Mammary epithelial cell (primary cell): ENCODE data around the gene RAET1E.

Source experiments
- EZH2 ChIP-seq: IDR thresholded peaks from 2 replicates; pipeline ENCODE4 v1.6.1; 2012; ENCODE audit warnings: low read length, inconsistent platforms, borderline replicate concordance
- TF ChIP-seq, protein P1 (sequence below), 2 donors: IDR thresholded peaks in 1 of 2; conservative IDR thresholded peaks in 1 of 2; 2 replicates each; pipeline ENCODE4 v1.5.1; 2011 to 2012; ENCODE audit warnings: inconsistent platforms in 2 of 2, low read length in 2 of 2, mild to moderate bottlenecking in 2 of 2, control low read depth in 1 of 2, low read depth in 1 of 2; ENCODE audit not compliant: insufficient read depth in 1 of 2; ENCODE audit errors: extremely low read depth in 1 of 2

DNA sequence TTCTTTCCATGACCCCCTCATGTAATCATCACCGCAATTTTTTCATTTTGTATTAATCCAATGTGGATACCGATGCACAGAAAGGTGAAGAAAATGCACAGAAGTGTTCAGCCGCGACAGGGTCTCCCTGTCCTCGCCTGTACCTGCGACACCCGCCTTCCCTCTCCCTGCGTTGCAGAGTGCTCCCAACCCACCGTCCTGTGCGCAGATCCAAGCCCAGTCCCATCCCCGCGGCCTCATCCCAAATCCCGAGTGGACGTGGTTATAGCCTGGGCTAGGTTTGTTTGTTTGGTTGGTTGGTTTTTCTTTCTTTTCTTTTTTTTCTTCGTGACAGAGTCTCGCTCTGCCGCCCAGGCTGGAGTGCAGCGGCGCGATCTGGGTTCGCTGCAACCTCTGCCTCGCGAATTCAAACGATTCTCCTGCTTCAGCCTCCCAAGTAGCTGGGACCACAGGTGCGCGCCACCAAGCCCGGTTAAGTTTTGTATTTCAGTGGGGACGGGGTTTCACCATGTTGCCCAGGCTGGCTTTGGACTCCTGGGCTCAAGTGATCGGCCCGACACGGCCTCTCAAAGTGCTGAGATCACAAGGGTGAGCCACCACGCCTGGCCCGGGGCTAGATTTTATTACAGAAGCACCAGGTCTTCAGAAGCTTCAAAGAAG lies 25.5 kb upstream of the RAET1E start:
- TF ChIP-seq, protein P1, sequence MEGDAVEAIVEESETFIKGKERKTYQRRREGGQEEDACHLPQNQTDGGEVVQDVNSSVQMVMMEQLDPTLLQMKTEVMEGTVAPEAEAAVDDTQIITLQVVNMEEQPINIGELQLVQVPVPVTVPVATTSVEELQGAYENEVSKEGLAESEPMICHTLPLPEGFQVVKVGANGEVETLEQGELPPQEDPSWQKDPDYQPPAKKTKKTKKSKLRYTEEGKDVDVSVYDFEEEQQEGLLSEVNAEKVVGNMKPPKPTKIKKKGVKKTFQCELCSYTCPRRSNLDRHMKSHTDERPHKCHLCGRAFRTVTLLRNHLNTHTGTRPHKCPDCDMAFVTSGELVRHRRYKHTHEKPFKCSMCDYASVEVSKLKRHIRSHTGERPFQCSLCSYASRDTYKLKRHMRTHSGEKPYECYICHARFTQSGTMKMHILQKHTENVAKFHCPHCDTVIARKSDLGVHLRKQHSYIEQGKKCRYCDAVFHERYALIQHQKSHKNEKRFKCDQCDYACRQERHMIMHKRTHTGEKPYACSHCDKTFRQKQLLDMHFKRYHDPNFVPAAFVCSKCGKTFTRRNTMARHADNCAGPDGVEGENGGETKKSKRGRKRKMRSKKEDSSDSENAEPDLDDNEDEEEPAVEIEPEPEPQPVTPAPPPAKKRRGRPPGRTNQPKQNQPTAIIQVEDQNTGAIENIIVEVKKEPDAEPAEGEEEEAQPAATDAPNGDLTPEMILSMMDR (conservative IDR thresholded peaks at IDR 0.05 in 1 of 2, IDR thresholded peaks at IDR 0.05 in 1 of 2; ENCODE audit: extremely low read depth in 1 of 2, insufficient read depth in 1 of 2, low read depth in 1 of 2, low read length in 2 of 2), result no peak
- TF ChIP-seq EZH2, result no peak
